NCI-H1417 treated with DMSO at 0.1 percent for 48 hours (cell line): ENCODE data around the gene STRN4.
"Not testable (repeated sequence)": the region's sequence is repeated elsewhere in the genome, so short reads cannot be mapped to it uniquely, and the experiment has no call there.

Experiments used
- DNase-seq: peaks from one replicate; lab custom pipeline; 2025; lab: John Stamatoyannopoulos, UW

Gene STRN4

DNA sequence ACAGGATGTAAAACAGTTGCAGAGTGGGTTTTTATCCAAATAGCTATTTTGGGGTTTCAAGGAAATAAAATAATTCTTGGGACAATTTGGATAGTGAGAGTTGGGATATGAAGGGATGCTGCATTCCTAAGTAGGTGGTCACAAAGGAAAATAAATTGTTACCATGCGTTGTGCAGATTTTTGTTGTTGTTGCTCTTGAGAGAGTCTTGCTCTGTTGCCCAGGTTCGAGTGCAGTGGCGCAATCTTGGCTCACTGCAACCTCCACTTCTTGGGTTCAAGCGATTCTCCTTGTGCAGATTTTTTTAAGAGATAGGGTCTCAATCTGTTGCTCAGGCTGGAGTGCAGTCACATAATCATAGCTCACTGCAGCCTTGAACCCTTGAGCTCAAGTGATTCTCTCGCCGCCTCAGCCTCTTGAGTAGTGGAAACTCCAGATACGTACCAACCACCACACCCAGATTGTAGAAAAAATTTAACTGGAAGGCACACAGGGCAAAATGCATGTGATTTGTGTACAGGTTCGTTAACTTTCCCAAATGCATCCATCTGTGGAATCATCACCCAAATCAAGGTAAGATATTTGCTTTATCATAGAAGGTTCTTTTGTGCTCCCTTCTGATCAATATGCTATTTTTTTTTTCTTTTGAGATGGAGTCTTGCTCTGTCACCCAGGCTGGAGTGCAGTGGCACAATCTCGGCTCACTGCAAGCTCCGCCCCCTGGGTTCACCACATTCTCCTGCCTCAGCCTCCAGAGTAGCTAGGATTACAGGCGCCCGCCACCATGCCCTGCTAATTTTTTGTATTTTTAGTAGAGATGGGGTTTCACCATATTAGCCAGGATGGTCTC, 26.1 kb upstream of the STRN4 start:
- DNase-seq = no peak

DNA sequence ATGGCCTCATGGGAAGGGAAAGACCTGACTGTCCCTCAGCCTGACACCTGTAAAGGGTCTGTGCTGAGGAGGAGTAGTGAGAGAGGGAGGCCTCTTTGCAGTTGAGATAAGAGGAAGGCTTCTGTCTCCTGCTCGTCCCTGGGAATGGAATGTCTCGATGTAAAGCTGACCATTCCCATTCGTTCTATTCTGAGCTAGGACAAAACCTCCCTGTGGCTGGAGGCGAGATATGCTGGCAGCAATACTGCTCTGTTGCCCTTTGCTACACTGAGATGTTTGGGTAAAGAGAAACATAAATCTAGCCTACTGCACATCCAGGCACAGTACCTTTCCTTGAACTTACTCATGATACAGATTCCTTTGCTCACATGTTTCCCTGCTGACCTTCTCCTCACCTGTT, 22.5 kb upstream of the STRN4 start:
- not testable (repeated sequence) for DNase-seq

DNA sequence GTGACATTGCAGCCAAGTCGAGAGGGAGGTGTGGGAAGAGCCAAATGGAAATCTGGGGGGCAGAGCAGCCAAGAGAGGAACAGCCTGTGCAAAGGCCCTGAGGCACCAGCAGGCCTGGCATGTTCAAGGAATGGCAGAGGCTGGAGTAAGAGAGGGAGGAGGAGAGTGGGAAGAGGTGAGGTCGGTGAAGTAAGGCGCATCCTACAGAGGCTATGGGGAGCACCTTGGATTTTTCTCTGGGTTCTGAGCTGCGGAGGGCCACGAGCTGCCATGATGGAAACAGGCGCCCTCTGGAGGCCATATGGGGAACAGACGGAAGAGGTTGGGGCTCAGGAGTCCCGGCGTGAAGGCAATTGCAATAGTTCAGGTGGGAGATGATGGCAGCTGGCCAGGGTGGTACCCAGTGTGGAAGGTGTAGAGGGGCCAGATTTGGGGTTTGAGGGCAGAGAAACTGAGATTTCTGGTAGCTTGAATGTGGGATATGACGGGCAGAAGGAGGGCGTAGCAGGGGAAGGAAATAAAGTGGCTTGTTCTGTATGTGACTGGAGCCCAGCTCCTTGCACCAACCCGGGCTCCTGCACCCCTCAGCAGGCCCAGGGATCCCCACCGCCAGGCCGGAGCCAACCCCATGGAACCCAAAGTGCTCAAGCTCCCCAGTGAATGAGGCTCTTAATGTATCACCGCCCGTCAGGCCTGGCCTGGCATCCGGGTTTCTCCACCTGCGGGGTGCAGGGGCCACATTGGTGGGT, 20.5 kb upstream of the STRN4 start:
- no peak for DNase-seq

DNA sequence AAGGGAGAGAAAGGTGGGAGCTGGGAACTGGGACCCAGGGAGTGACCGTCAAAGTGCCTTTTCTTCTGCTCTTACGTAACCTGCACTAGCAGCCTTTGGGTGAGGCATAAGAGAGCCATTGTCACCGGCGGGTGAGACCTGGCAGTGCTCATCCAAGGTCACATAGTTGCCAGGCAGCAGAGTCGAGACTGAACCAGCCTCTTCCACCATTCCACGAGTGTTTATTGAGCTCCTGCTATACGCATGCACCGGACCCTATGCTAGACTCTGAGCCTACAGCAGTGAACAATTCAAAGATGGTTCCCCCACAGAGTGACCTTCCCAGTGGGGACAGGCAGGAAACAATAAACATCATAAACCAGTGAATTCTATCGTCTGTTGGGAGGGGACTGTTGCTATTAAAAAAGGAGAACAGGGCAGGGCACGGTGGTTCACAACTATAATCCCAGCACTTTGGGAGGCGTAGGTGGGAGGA, 18.6 kb upstream of the STRN4 start:
- no peak for DNase-seq

DNA sequence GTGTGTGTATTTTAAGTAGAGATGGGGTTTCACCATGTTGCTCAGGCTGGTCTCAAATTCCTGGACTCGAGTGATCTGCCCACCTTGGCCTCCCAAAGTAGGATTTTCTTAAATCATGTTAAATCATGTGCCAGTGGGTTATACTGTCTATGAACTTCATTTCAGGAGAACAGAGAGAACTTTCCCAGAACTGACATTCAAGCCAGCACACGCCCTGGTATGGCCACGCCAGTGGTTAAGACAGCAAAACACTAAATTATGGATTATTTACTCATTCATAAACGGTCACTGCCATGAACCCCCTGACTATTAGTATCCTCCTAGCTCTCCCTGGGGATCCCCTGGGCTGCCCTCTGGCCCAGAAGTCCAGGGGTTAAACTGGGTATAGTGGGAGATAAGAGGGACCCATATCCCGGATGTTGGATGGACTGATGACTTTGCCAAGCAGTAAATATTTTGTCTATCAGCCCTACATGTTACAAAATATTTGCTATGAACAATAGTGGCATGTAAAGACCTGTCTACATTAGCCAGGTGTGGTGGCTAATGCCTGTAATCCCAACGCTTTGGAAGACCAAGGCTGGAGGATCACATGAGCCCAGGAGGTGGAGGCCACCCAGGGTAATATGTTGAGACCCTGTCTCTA, 16.1 kb upstream of the STRN4 start:
- no peak for DNase-seq

DNA sequence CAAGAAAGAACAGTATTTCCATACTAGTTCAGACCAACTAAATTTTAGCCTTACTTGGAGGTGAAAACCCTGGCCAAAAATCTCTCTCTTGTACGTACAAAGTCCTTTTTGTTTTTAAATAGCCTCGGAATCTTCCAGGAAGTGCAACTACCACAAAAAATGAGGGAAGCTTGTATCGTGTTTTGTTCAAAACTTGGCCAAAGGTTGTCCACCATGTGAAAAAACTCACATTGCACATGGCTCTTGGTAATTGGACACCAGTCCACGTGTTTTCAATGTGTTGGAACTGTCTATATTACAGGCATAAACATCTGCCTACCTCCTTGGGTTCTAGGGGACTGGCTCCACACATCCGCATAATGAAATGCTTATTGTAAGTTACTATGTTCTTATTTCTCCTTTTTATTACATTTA, 15.2 kb upstream of the STRN4 start:
- no peak for DNase-seq

DNA sequence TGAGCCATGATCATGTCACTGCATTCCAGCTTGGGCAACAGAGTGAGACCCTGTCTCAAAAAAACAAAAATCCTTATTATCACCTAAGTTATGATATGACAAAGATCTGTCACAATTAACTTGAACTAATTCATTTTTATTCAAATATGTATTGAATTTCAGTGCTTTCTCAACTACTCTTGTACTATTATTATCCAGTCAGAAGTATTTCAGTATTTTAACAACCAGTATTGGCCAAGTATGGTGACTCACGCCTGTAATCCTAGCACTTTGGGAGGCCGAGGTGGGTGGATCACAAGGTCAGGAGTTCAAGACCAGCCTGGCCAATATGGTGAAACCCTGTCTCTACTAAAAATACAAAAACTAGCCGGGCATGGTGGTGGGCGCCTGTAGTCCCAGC, 14.6 kb upstream of the STRN4 start:
- DNase-seq = not testable (repeated sequence)

DNA sequence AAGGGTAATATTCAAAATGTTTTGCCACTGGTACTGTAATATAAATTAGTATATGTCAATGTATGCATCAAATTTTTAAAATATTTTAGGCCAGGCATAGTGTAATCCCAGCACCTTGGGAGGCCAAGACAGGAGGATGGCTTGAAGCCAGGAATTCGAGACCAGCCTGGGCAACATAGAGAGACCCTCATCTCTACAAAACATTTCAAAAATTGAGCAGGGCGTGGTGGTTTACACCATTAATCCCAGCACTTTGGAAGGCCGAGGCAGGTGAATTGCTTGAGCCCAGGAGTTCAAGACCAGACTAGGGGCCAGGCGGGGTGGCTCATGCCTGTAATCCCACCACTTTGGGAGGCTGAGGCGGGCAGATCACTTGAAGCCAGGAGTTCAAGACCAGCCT, 14.1 kb upstream of the STRN4 start:
- no peak for DNase-seq

DNA sequence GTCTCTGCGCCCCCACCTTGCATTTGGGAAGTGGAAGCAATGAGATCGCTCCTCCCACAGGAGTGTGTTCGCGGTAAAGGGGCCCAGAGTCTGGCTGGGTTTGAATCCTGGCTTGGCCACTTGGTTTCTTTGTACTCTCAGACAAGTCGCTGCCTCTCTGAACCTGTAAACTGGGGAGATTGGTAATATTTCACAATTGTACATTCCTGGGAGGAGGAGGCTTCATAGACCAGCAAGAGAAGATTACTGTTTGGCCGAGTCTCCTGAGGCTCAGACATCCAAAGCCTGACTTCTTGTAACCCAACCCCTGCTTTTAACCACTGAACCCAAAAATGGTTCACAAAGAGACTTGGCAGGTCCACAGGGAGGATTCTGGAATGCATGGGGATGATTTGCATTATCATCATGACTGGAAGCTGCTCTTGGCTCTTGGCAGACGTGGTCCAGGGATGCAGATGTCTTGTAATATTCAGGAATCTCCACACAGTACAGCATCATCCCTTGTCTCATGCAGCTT, 13.6 kb upstream of the STRN4 start:
- DNase-seq = no peak

DNA sequence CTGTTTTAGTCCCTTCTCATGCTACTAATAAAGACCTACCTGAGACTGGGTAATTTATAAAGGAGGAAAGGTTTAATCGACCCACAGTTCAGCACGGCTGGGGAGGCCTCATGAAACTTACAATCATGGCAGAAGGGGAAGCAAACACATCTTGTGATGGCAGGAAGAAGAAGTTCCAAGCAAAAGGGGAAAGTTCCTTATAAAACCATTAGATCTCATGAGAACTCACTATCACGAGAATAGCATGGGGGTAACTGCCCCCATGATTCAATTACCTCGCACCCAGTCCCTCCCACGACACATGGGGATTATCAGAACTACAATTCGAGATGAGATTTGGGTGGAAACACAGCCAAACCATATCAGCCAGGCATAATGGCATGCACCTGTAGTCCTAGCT, 13.0 kb upstream of the STRN4 start:
- DNase-seq = no peak

DNA sequence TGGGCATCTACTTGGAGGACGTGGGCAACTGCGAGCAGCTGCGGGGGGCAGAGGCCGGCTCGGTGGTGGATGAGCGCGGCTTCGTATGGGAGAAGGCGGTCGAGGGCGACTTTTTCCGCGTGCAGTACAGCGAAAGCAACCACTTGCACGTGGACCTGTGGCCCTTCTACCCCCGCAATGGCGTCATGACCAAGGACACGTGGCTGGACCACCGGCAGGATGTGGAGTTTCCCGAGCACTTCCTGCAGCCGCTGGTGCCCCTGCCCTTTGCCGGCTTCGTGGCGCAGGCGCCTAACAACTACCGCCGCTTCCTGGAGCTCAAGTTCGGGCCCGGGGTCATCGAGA, 10.3 kb upstream of the STRN4 start:
- DNase-seq = no peak

DNA sequence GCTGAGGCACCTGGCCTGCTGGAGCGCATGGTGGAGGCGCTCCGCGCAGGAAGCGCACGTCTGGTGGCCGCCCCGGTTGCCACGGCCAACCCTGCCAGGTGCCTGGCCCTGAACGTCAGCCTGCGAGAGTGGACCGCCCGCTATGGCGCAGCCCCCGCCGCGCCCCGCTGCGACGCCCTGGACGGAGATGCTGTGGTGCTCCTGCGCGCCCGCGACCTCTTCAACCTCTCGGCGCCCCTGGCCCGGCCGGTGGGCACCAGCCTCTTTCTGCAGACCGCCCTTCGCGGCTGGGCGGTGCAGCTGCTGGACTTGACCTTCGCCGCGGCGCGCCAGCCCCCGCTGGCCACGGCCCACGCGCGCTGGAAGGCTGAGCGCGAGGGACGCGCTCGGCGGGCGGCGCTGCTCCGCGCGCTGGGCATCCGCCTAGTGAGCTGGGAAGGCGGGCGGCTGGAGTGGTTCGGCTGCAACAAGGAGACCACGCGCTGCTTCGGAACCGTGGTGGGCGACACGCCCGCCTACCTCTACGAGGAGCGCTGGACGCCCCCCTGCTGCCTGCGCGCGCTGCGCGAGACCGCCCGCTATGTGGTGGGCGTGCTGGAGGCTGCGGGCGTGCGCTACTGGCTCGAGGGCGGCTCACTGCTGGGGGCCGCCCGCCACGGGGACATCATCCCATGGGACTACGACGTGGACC, 9.7 kb upstream of the STRN4 start:
- DNase-seq = no peak

DNA sequence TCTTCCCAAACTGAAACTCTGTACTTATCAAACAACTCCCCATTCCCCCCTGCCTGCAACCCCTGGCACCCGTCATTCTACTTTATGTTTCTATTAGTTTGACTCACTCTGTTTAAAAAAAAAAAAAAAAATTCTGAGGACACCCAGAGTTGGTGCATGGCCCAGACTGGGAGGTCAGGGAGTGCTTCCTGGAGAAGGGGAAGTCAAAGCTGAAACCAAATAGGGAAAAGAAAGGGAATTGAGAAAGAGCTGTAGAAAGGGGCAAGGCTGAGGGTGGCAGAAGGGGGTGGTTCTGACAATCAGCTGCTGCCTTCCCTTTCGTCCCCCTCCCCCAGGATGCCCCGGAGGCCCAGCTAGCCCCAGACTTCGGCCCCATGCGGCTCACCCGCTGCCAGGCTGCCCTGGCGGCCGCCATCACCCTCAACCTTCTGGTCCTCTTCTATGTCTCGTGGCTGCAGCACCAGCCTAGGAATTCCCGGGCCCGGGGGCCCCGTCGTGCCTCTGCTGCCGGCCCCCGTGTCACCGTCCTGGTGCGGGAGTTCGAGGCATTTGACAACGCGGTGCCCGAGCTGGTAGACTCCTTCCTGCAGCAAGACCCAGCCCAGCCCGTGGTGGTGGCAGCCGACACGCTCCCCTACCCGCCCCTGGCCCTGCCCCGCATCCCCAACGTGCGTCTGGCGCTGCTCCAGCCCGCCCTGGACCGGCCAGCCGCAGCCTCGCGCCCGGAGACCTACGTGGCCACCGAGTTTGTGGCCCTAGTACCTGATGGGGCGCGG, 9.0 kb upstream of the STRN4 start:
- no peak for DNase-seq

DNA sequence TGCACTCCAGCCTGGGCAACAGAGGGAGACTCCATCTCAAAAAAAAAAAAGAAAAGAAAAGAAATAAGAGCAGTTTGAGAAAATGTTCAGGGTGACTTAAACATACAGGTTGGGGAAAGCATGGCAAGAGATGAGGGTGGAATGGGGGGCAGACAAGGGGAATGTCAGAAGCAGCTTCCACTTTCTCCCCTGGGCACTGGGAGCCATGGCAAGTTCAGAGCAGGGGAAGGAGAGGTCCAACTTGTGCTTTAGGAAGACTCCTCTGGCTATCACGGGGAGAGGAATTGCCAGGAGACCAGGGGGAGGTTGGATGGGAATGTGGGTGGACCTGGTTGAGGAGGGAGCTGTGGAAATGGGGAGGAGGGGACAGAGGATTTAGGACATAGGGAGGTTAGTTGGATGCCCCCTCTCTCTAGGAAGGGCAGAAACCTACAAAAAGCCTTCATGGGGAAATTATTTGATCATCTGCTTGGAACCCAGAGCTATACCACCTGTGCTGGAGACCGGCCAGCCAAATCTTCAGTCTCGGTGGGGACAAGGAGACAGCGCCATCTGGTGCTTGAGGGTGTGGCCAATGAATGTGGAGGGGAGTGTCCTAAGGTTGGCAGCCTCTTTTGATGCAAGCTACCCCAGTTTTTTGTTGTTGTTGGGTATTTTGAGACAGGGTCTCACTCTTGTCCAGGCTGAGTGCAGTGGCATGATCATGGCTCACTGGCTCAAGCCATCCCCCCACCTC, 7.3 kb upstream of the STRN4 start:
- no peak for DNase-seq

DNA sequence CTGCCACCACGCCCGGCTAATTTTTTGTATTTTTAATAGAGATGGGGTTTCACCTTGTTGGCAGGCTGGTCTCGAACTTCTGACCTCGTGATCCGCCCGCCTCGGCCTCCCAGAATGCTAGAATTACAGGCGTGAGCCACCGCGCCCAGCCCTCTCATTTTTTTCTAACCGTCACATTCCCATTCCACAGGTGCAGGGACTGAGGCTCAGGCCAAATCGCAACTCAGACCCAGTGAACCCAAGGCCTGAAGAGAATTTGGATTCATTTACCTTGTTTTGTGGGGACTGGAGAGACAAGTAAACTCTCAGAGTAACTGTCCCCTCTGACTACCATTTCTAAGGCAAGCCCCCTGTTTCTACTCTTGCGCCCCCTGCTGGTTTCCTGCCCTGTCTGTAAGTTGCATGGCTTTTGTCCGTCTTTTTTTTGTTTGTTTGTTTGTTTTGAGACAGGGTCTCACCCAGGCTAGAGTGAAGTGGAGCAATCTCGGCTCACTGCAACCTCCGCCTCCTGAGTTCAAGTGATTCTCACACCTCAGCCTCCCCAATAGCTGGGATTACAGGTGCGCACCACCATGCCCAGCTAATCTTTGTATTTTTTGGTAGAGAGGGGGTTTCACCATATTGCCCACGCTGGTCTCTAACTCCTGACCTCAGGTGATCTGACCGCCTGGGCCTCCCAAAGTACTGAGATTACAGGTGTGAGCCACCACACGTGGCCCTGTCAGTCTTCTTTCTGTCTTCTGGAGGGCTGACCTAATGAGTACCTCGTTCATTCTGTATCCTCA, 2.3 kb upstream of the STRN4 start:
- no peak for DNase-seq

DNA sequence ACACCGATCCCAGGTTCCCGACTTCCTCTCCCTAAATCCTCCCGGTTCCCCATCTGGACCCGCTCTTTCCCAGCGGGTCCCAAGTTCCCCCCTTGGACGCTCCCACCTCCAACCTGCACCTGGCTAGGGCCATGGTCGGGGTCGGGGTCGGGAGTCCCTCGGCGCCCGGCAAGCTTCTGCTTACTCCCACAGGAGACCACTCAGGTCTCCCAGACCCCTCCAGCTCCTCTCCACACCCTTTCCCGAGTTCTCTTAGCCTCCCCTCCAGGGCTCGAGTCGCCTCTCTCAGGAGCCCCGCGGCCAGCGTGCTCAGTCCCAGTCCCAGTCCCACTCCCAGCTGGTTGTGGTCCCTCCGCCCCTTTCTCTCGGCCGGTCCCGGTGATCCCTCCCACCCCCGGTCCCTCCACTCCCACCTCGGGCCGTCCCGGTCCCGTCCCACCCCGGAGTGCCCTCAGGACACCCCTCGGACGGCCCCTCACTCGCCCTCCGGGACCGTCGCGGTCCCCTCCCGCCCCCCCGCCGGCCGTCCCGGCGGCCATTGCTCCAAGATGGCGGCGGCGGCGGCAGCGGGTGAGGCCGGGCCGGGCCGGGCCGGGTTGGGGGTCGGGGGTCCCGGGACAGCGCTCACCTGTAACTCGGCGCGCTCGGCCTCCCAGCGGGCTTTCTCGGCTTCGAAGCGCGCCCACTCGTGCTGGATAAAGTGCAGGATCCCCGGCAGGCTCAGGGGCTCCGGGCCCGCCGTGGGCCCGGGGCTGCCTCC, 549 bp downstream of the STRN4 start, which contains the start of gene FKRP:
Gene FKRP, plus strand, starts transcription at position 537 of the 760 bp plus-strand sequence. CDS start 9,394 bp downstream, outside the sequence.
- no peak for DNase-seq

DNA sequence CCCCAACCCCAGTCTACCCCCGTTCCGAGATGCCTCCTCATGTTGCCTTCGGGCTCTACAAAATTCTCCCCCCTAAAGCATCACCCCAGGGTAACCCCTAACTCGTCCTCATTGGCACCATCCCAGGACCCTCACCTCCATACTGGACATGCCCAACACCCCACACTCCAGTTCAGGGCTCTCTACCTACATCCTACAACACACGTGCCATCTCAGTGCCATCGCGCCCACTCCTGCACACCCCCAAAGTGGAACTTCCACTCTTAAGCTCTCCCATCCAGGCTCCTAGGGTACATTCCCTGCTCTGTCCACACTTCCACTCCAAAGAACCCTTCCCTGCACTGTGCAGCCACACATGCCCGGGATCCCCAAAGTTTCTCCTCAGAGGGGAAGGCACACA, 1.2 kb downstream of the STRN4 start:
- no peak for DNase-seq

DNA sequence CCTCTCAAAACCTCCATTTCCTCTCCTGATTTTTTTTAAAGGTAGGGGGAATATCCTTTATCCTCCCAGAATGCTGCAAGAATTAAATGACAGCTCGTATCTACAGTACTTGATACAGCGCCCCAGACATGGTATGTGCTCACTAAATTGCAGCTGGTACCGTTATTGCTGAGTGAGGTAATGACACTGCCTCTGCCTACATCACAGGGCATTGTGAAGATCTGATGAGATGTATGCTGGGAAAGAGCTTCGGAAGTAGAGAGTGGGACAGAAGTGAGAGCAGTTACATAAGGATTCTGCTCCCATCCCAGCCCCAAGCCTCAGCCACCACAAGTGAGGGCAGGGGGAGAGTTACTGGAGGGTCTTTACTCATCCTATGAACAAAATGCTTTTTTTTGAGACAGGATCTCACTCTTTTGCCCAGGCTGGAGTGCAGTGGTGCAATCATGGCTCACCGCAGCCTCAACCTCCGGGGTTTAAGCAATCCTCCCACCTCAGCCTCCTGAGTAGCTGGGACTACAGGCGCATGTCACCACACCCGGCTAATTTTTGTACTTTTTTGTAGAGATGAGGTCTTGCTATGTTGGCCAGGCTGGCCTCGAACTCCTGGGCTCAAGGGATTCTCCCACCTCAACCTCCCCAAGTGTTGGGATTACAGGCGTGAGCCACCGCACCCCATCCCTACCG, 2.1 kb downstream of the STRN4 start:
- DNase-seq = no peak
